Ascending aorta (tissue), 2 donors: ENCODE data around the gene DDX24. TPM values are rescaled to one million over a fixed set of nuclear protein-coding genes. Genes with fewer than 3 reads are reported as not detected.

Experiments used
- DNase-seq, 2 donors: peaks; one replicate each; pipeline ENCODE4 v3.0.0-alpha.2; 2019; ENCODE audit warnings: low spot score in 2 of 2
- H3K27ac ChIP-seq, 2 donors: fragments of 200-600 bp; sonication (generic); one replicate each; pipeline ENCODE4 v1.5.1; 2016 to 2017; ENCODE audit warnings: mild to moderate bottlenecking in 1 of 2
- H3K27me3 ChIP-seq: fragments of 200-600 bp; sonication (generic); one replicate; pipeline ENCODE4 v1.5.1; 2017
- H3K36me3 ChIP-seq, 2 donors: fragments of 200-600 bp; sonication (generic); one replicate each; pipeline ENCODE4 v1.5.1; 2016
- H3K4me1 ChIP-seq, 2 donors: fragments of 200-600 bp; sonication (generic); one replicate each; pipeline ENCODE4 v1.5.1; 2016 to 2017; ENCODE audit warnings: mild to moderate bottlenecking in 1 of 2
- H3K4me3 ChIP-seq, 2 donors: fragments of 200-600 bp; sonication (generic); one replicate each; pipeline ENCODE4 v1.5.1; 2016 to 2017; ENCODE audit warnings: mild to moderate bottlenecking in 1 of 2
- H3K9me3 ChIP-seq, 2 donors: fragments of 200-600 bp; sonication (generic); one replicate each; pipeline ENCODE4 v1.5.1; 2016
- intact Hi-C: fragments of 100-400 bp; cut with DNase I; formaldehyde crosslinking; loops from one replicate; pipeline ENCODE4 v1.15.1; 2023
- total RNA-seq: library from RNA; depleted of rRNA; stranded (reverse); fragments of >200 nt; gene quantifications from one replicate; pipeline ENCODE4 v1.1.0, GENCODE V29; 2016
- TF ChIP-seq, protein P1 (sequence below), 3 experiments: fragments of 200-600 bp in 2 of 3; fragments of 450-650 bp in 1 of 3; sonication (generic) in 2 of 3; IDR thresholded peaks; one replicate each; pipeline ENCODE4 v1.5.1; 2016 to 2019; ENCODE audit warnings: antibody characterized with exemption in 3 of 3, mild to moderate bottlenecking in 1 of 3, moderate library complexity in 1 of 3

The DDX24 gene
- total RNA-seq, 1 donor from 2014 or later = 104 TPM

DNA sequence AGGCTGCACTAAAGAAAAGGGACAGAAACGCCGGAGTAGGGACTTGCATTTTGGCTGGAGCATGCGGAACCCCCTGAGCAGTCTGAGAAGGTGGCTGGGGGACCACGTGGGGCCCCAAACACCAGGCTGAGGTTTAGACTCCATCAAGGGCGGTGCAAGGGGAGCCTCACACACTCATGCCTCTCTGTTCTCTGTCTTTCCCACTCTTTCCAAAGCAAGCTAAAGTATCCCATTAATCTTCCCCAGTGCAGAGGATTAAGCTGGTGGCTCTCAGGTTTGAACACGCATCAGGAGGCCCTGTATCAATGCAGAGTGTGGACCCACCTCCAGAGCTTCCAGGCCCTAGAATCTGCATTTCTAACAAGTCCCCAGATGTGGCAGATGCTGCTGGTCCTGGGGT, 70.4 kb downstream of the DDX24 start:
- H3K4me1 ChIP-seq = no peaks in the 10 kb centered on the region
- no peak for DNase-seq
- TF ChIP-seq, protein P1, sequence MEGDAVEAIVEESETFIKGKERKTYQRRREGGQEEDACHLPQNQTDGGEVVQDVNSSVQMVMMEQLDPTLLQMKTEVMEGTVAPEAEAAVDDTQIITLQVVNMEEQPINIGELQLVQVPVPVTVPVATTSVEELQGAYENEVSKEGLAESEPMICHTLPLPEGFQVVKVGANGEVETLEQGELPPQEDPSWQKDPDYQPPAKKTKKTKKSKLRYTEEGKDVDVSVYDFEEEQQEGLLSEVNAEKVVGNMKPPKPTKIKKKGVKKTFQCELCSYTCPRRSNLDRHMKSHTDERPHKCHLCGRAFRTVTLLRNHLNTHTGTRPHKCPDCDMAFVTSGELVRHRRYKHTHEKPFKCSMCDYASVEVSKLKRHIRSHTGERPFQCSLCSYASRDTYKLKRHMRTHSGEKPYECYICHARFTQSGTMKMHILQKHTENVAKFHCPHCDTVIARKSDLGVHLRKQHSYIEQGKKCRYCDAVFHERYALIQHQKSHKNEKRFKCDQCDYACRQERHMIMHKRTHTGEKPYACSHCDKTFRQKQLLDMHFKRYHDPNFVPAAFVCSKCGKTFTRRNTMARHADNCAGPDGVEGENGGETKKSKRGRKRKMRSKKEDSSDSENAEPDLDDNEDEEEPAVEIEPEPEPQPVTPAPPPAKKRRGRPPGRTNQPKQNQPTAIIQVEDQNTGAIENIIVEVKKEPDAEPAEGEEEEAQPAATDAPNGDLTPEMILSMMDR (IDR thresholded peaks at IDR 0.05) = no peak
- intact Hi-C loops = no loop called here
- no peaks in the 10 kb centered on the region for H3K27me3 ChIP-seq
- no peak overlapping the region for H3K4me3 ChIP-seq
- H3K9me3 ChIP-seq = no peaks in the 10 kb centered on the region
- H3K27ac ChIP-seq = no peak overlapping the region
- no peaks in the 10 kb centered on the region for H3K36me3 ChIP-seq

DNA sequence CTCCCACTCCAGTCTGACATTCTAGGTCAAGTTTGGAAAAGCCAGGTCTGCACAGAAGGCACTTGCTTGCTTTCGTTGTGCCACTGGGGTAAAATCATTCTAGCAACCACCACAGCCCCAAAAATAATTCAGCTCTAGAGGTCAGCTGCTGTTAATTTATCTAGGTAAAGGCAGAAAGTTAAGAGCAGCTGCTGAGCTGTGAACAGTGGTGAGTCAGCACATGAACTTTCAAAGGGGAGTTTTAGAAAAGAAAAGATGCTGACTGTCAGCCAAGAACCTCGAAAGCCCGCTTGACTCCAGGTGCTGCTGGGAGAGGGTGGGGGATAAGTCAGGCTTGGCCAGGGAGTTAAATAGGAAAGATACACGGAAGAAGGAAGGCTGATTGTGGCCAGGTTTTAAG, 71.2 kb downstream of the DDX24 start:
- intact Hi-C loops = loop anchor here (10.0 kb wide), 1 partner anchor 215 kb away; no protein-coding TSS in a partner anchor
- TF ChIP-seq, protein P1 (IDR thresholded peaks at IDR 0.05) = no peak
- no peak for DNase-seq
- H3K4me1 ChIP-seq = no peaks in the 10 kb centered on the region
- H3K36me3 ChIP-seq = no peaks in the 10 kb centered on the region
- H3K27me3 ChIP-seq = no peaks in the 10 kb centered on the region
- H3K9me3 ChIP-seq = no peaks in the 10 kb centered on the region
- no peak overlapping the region for H3K4me3 ChIP-seq
- no peak overlapping the region for H3K27ac ChIP-seq

GRCh38 chr14:94008234-94008633, 72.8 kb downstream of the DDX24 start:
- no peaks in the 10 kb centered on the region for H3K9me3 ChIP-seq

DNA sequence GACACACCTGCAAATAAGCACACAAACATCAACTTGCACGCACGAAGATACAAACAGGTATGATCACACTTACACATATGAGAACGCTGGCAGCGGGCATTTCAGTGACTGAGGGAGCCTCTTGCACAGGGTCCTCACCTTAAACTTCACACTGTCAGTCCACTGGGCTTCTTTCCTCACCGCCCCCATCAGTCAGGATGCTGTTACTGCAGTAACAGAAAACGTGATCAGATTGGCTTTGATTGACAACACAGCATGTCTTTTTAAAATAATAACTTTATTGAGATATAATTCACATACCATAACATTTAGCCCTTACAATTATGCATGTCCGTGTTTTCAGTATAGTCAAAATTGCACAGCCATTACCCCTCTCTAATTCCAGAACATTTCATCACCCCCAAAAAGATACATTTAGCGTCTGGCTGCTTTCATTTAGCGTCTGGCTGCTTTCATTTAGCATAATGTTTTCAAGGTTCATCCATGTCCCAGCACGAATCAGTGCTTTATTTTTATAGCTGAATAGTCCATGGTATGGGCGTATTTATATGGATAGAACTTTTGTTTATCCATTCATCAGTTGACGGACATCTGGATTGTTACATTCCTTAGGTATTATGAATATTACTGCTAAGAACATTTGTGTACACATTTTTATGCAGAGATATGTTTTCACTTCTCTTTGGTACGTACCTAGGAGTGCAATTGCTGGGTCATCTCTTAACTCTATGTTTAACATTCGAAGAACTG, 75.5 kb downstream of the DDX24 start:
- TF ChIP-seq, protein P1 (IDR thresholded peaks at IDR 0.05) = peak in 2 of 3 experiments; percentile 19 to 28
- no peak overlapping the region for H3K4me3 ChIP-seq
- no peak overlapping the region for H3K27ac ChIP-seq
- H3K4me1 ChIP-seq = no peaks in the 10 kb centered on the region
- no peaks in the 10 kb centered on the region for H3K36me3 ChIP-seq
- intact Hi-C loops = loop anchor here (10.0 kb wide), 1 partner anchor 211 kb away; no protein-coding TSS in a partner anchor
- H3K9me3 ChIP-seq = no peaks in the 10 kb centered on the region
- DNase-seq = no peak
- H3K27me3 ChIP-seq = no peaks in the 10 kb centered on the region

More at GRCh38 chr14:94008234-94008633, 72.8 kb downstream of the DDX24 start:
- Histone ChIP-seq H3K27me3 (no peaks in the 10 kb centered on the region), H3K4me1 (no peaks in the 10 kb centered on the region), H3K27ac (no peak overlapping the region), H3K4me3 (no peak overlapping the region), H3K36me3 (no peaks in the 10 kb centered on the region)
- no peak for DNase-seq
- intact Hi-C loops = loop anchor here (10.0 kb wide), 1 partner anchor 213 kb away; no protein-coding TSS in a partner anchor
- TF ChIP-seq, protein P1 (IDR thresholded peaks at IDR 0.05) = no peak

DNA sequence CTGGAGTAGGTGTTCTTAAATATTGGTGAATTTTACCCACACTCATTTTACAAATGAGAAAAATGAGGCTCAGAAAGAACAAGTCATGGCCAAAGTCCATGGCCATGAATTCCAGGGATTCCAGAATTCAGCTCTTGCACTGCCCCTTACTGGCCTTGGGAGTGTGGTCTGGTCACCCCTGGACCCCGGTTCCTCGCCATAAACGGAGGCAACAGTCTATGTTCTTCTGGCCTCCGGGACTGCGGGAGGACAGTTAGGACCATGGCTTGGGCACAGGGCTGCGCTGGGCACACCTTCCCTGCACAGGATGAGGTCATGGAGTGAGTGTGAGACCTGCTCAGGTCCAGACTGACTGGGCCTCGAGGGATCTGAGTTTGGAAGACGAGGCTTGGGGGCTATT, 77.0 kb downstream of the DDX24 start:
- Histone ChIP-seq H3K36me3 (no peaks in the 10 kb centered on the region), H3K27ac (no peak overlapping the region), H3K4me1 (no peaks in the 10 kb centered on the region), H3K9me3 (no peaks in the 10 kb centered on the region), H3K4me3 (no peak overlapping the region), H3K27me3 (no peaks in the 10 kb centered on the region)
- TF ChIP-seq, protein P1 (IDR thresholded peaks at IDR 0.05) = no peak
- intact Hi-C loops = loop anchor here (10.0 kb wide), 1 partner anchor 209 kb away; no protein-coding TSS in a partner anchor
- DNase-seq = no peak
